Measurements from ENCODE around the gene KCNK2.
A peak's percentile ranks its signal among the peaks of the same experiment; 100 is the strongest.

Gene KCNK2

DNA sequence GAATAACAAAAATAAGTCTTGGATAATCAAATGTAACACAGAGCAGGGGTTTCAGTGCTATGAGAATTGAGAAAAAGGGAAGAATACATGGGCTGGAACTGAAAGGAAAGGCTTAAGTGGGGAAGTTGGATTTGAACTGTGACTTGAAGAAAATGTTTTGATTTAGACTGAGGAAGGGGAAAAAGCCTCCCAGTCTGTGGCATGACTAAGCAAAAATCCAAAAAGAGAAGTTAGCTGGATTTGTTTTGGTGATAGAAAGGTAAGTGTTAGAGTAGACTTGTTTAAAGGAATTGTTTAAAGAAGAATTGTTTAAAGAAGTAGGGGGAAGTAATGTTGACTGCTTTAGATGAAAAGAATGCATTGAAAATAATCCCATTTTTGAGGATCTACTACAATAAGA is 46.0 kb downstream of the KCNK2 start:
- Histone ChIP-seq H3K4me1 (ENCODE audit: control insufficient read depth, insufficient read depth, low read length) (peaks cover 53% of the 10 kb centered on the region), H3K4me3 (ENCODE audit: low read length) (no peak overlapping the region), H3K27me3 (replicated peaks; ENCODE audit: control insufficient read depth, insufficient read depth, low read length) (no peaks in the 10 kb centered on the region), H3K36me3 (ENCODE audit: control insufficient read depth, insufficient read depth, low read length, severe bottlenecking) (no peaks in the 10 kb centered on the region), H3K9ac (ENCODE audit: low read length) (no peak overlapping the region), H3K9me3 (ENCODE audit: control insufficient read depth, low read length) (no peaks in the 10 kb centered on the region)
- DNase-seq (ENCODE audit: low read depth) = no peak

GRCh38 chr1:215131291-215131690 is 48.8 kb downstream of the KCNK2 start:
- Histone ChIP-seq H3K4me1 (ENCODE audit: control insufficient read depth, insufficient read depth, low read length) (peaks cover 57% of the 10 kb centered on the region), H3K9me3 (ENCODE audit: control insufficient read depth, low read length) (no peaks in the 10 kb centered on the region), H3K36me3 (ENCODE audit: control insufficient read depth, insufficient read depth, low read length, severe bottlenecking) (no peaks in the 10 kb centered on the region), H3K27me3 (replicated peaks; ENCODE audit: control insufficient read depth, insufficient read depth, low read length) (no peaks in the 10 kb centered on the region), H3K9ac (ENCODE audit: low read length) (no peak overlapping the region), H3K4me3 (ENCODE audit: low read length) (no peak overlapping the region)
- DNase-seq (ENCODE audit: low read depth) = no peak

GRCh38 chr1:215132156-215132555 is 49.6 kb downstream of the KCNK2 start:
- no peaks in the 10 kb centered on the region for H3K27me3 ChIP-seq (replicated peaks; ENCODE audit: control insufficient read depth, insufficient read depth, low read length)
- DNase-seq (ENCODE audit: low read depth) = peak; percentile 17

GRCh38 chr1:215133532-215133931 is 51.0 kb downstream of the KCNK2 start:
- H3K4me3 ChIP-seq (ENCODE audit: low read length) = no peak overlapping the region
- DNase-seq (ENCODE audit: low read depth) = peak; percentile 52
- no peaks in the 10 kb centered on the region for H3K36me3 ChIP-seq (ENCODE audit: control insufficient read depth, insufficient read depth, low read length, severe bottlenecking)
- no peak overlapping the region for H3K9ac ChIP-seq (ENCODE audit: low read length)
- no peaks in the 10 kb centered on the region for H3K27me3 ChIP-seq (replicated peaks; ENCODE audit: control insufficient read depth, insufficient read depth, low read length)
- H3K4me1 ChIP-seq (ENCODE audit: control insufficient read depth, insufficient read depth, low read length) = peaks cover 35% of the 10 kb centered on the region
- no peaks in the 10 kb centered on the region for H3K9me3 ChIP-seq (ENCODE audit: control insufficient read depth, low read length)

More at GRCh38 chr1:215132156-215132555, 49.6 kb downstream of the KCNK2 start:
- Histone ChIP-seq H3K4me3 (ENCODE audit: low read length) (no peak overlapping the region), H3K9ac (ENCODE audit: low read length) (no peak overlapping the region), H3K9me3 (ENCODE audit: control insufficient read depth, low read length) (no peaks in the 10 kb centered on the region), H3K36me3 (ENCODE audit: control insufficient read depth, insufficient read depth, low read length, severe bottlenecking) (no peaks in the 10 kb centered on the region), H3K4me1 (ENCODE audit: control insufficient read depth, insufficient read depth, low read length) (peaks cover 49% of the 10 kb centered on the region)

GRCh38 chr1:215137985-215138384 is 55.4 kb downstream of the KCNK2 start:
- no peaks in the 10 kb centered on the region for H3K36me3 ChIP-seq (ENCODE audit: control insufficient read depth, insufficient read depth, low read length, severe bottlenecking)
- no peak for DNase-seq (ENCODE audit: low read depth)

GRCh38 chr1:215140135-215140534 is 57.6 kb downstream of the KCNK2 start:
- H3K36me3 ChIP-seq (ENCODE audit: control insufficient read depth, insufficient read depth, low read length, severe bottlenecking) = no peaks in the 10 kb centered on the region
- H3K4me3 ChIP-seq (ENCODE audit: low read length) = no peak overlapping the region
- H3K9ac ChIP-seq (ENCODE audit: low read length) = no peak overlapping the region
- no peak for DNase-seq (ENCODE audit: low read depth)
- no peaks in the 10 kb centered on the region for H3K27me3 ChIP-seq (replicated peaks; ENCODE audit: control insufficient read depth, insufficient read depth, low read length)
- H3K9me3 ChIP-seq (ENCODE audit: control insufficient read depth, low read length) = peaks cover 16% of the 10 kb centered on the region
- H3K4me1 ChIP-seq (ENCODE audit: control insufficient read depth, insufficient read depth, low read length) = no peaks in the 10 kb centered on the region

More at GRCh38 chr1:215137985-215138384, 55.4 kb downstream of the KCNK2 start:
- H3K9ac ChIP-seq (ENCODE audit: low read length) = no peak overlapping the region
- peaks cover 9% of the 10 kb centered on the region for H3K4me1 ChIP-seq (ENCODE audit: control insufficient read depth, insufficient read depth, low read length)
- H3K9me3 ChIP-seq (ENCODE audit: control insufficient read depth, low read length) = peaks cover 16% of the 10 kb centered on the region
- no peak overlapping the region for H3K4me3 ChIP-seq (ENCODE audit: low read length)
- H3K27me3 ChIP-seq (replicated peaks; ENCODE audit: control insufficient read depth, insufficient read depth, low read length) = no peaks in the 10 kb centered on the region

- H3K27me3 ChIP-seq (replicated peaks; ENCODE audit: control insufficient read depth, insufficient read depth, low read length) = no peaks in the 10 kb centered on the region
- H3K9ac ChIP-seq (ENCODE audit: low read length) = no peak overlapping the region
- no peaks in the 10 kb centered on the region for H3K36me3 ChIP-seq (ENCODE audit: control insufficient read depth, insufficient read depth, low read length, severe bottlenecking)
- no peak overlapping the region for H3K4me3 ChIP-seq (ENCODE audit: low read length)
- no peak for DNase-seq (ENCODE audit: low read depth)
- peaks cover 6% of the 10 kb centered on the region for H3K4me1 ChIP-seq (ENCODE audit: control insufficient read depth, insufficient read depth, low read length)
- peaks cover 16% of the 10 kb centered on the region for H3K9me3 ChIP-seq (ENCODE audit: control insufficient read depth, low read length)
These were observed 58.9 kb downstream of the KCNK2 start for GRCh38 chr1:215141460-215141859.

DNA sequence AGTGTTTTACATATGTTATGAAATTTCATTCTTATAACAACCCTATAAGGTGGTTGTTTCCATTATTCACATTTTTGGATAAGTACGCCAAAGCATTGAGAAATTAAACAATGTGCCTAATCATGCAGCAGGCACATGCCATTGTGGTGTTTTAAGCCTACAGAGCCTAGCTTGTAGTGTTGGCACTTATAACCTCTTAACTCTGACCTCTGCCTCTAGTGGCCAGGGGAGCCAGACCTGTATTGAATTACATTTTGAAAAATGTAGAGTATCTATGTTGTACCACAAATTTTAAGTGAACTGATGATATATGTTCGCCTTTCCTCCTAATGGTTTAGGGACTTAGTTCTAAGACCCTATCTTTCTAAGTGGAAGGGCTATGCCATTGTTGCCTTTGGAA is 61.0 kb downstream of the KCNK2 start:
- peaks cover 16% of the 10 kb centered on the region for H3K9me3 ChIP-seq (ENCODE audit: control insufficient read depth, low read length)
- H3K4me1 ChIP-seq (ENCODE audit: control insufficient read depth, insufficient read depth, low read length) = peaks cover 10% of the 10 kb centered on the region
- no peaks in the 10 kb centered on the region for H3K27me3 ChIP-seq (replicated peaks; ENCODE audit: control insufficient read depth, insufficient read depth, low read length)
- H3K4me3 ChIP-seq (ENCODE audit: low read length) = no peak overlapping the region
- no peak for DNase-seq (ENCODE audit: low read depth)
- no peaks in the 10 kb centered on the region for H3K36me3 ChIP-seq (ENCODE audit: control insufficient read depth, insufficient read depth, low read length, severe bottlenecking)
- no peak overlapping the region for H3K9ac ChIP-seq (ENCODE audit: low read length)

- DNase-seq (ENCODE audit: low read depth) = peak; percentile 66
- no peak overlapping the region for H3K4me3 ChIP-seq (ENCODE audit: low read length)
- no peaks in the 10 kb centered on the region for H3K27me3 ChIP-seq (replicated peaks; ENCODE audit: control insufficient read depth, insufficient read depth, low read length)
- H3K4me1 ChIP-seq (ENCODE audit: control insufficient read depth, insufficient read depth, low read length) = peaks cover 10% of the 10 kb centered on the region
- H3K9ac ChIP-seq (ENCODE audit: low read length) = peak overlapping the region; percentile 31
- no peaks in the 10 kb centered on the region for H3K36me3 ChIP-seq (ENCODE audit: control insufficient read depth, insufficient read depth, low read length, severe bottlenecking)
- H3K9me3 ChIP-seq (ENCODE audit: control insufficient read depth, low read length) = peaks cover 11% of the 10 kb centered on the region
These were observed 63.9 kb downstream of the KCNK2 start for GRCh38 chr1:215146240-215146975.

- DNase-seq (ENCODE audit: low read depth) = no peak
- H3K4me3 ChIP-seq (ENCODE audit: low read length) = no peak overlapping the region
- no peaks in the 10 kb centered on the region for H3K27me3 ChIP-seq (replicated peaks; ENCODE audit: control insufficient read depth, insufficient read depth, low read length)
- no peaks in the 10 kb centered on the region for H3K36me3 ChIP-seq (ENCODE audit: control insufficient read depth, insufficient read depth, low read length, severe bottlenecking)
- H3K4me1 ChIP-seq (ENCODE audit: control insufficient read depth, insufficient read depth, low read length) = peaks cover 10% of the 10 kb centered on the region
- peaks cover 5% of the 10 kb centered on the region for H3K9me3 ChIP-seq (ENCODE audit: control insufficient read depth, low read length)
- H3K9ac ChIP-seq (ENCODE audit: low read length) = no peak overlapping the region
These were observed 64.5 kb downstream of the KCNK2 start for GRCh38 chr1:215147024-215147423.

DNA sequence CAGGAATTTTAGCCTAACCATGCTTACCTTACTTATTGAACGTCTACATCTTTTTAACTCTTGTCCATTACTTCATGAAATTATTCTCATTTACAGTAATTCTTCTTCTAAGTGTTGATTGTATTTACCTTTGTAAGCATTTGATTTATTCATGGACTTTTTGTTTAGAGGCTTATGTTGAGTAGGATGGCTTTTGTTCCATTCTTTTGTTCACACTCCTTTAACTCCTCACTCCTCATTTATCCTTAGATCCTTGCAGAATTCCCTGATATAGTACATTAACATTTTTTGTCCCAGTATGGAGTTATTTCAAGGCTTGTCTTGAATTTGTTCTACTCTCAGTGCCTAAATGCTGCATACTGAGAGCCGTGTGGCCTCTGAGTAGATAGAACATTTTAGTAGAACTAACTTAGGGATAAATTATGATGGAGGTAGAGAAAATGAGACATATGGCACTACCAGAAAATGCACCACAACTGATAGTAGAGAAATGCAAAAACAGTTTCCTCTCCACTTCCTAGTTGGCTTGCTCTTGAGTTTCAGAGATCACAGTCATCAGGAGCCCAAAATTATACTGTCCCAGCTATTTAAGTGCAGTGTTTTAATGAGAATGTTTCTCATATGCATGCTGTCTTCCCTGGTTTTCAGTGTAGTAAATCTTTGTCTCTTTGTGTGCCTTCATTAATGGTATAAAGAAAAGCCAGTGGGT is 69.5 kb downstream of the KCNK2 start:
- Histone ChIP-seq H3K36me3 (ENCODE audit: control insufficient read depth, insufficient read depth, low read length, severe bottlenecking) (no peaks in the 10 kb centered on the region), H3K9ac (ENCODE audit: low read length) (no peak overlapping the region), H3K4me3 (ENCODE audit: low read length) (no peak overlapping the region), H3K27me3 (replicated peaks; ENCODE audit: control insufficient read depth, insufficient read depth, low read length) (no peaks in the 10 kb centered on the region), H3K9me3 (ENCODE audit: control insufficient read depth, low read length) (peaks cover under 1% of the 10 kb centered on the region), H3K4me1 (ENCODE audit: control insufficient read depth, insufficient read depth, low read length) (peaks cover 10% of the 10 kb centered on the region)
- DNase-seq (ENCODE audit: low read depth) = no peak

Measured in adipocyte (in vitro differentiated cells).